DOHH2 (cell line): ENCODE results near the gene PARVB.

Experiments used
- CTCF ChIP-seq: fragments of 200-600 bp; sonication (generic); IDR thresholded peaks from one replicate; pipeline ENCODE4 v1.5.1; 2014; ENCODE audit warnings: antibody characterized with exemption, mild to moderate bottlenecking, low read depth, low read length; ENCODE audit not compliant: poor library complexity, severe bottlenecking
- EZH2phosphoT487 ChIP-seq: fragments of 200-600 bp; sonication (generic); IDR thresholded peaks from 2 replicates; pipeline ENCODE4 v1.6.1; 2017; ENCODE audit warnings: borderline replicate concordance, mild to moderate bottlenecking, antibody characterized with exemption, low read length, moderate library complexity, mixed read lengths

GRCh38 chr22:44024288-44024921 lies at the start of gene PARVB:
- TF ChIP-seq CTCF (no peak), EZH2phosphoT487 (no peak)
